IMR-90 (cell line): ENCODE results near the gene TENM3. TPM values are rescaled to one million over a fixed set of nuclear protein-coding genes. Genes with fewer than 3 reads are reported as not detected.

Experiments used
- ATAC-seq: fragments of 200-7000 bp; cut with Tn5 transposase; 2 replicates; pipeline ENCODE4 v1.9.1; 2020; ENCODE audit warnings: low read depth, mild to moderate bottlenecking, moderate library complexity
- BruUV-seq: library from RNA; stranded (reverse); fragments of 400-500 nt; replicated peaks from 2 replicates; lab custom pipeline; 2021; lab: Mats Ljungman, UMichigan
- CTCF ChIA-PET: fragments of 300-600 bp; formaldehyde crosslinking; extraction: SDS; loops from one replicate; lab custom pipeline; 2021; ENCODE audit warnings: antibody characterized with exemption; lab: Yijun Ruan, JAX
- POLR2A ChIA-PET: fragments of 300-600 bp; sonication (Branson Sonifier 250); formaldehyde crosslinking; loops from one replicate; lab custom pipeline; 2022; ENCODE audit warnings: antibody characterized with exemption; ENCODE audit not compliant: unreplicated experiment; lab: Charles Lee
- DNase-seq: peaks from one replicate; pipeline ENCODE4 v3.0.0; 2013
- H2AFZ ChIP-seq: replicated peaks from 2 replicates; pipeline ENCODE3; 2013; ENCODE audit warnings: low read length, mild to moderate bottlenecking; ENCODE audit not compliant: poor library complexity
- H2AK5ac ChIP-seq: 2 replicates; pipeline ENCODE4 v1.6.1; 2013; ENCODE audit warnings: low read depth, low read length, inconsistent platforms
- H2AK9ac ChIP-seq: replicated peaks from 2 replicates; pipeline ENCODE3; 2013; ENCODE audit warnings: mild to moderate bottlenecking, low read depth, low read length, moderate library complexity; ENCODE audit not compliant: poor library complexity
- H2BK120ac ChIP-seq: 2 replicates; pipeline ENCODE4 v1.6.1; 2013; ENCODE audit warnings: low read depth, low read length, inconsistent platforms
- H2BK15ac ChIP-seq: 3 replicates; pipeline ENCODE4 v1.6.1; 2013; ENCODE audit warnings: low read depth, low read length, inconsistent platforms
- H2BK20ac ChIP-seq: 2 replicates; pipeline ENCODE4 v1.6.1; 2013; ENCODE audit warnings: low read depth, mild to moderate bottlenecking, inconsistent platforms, low read length, moderate library complexity
- H2BK5ac ChIP-seq: 2 replicates; pipeline ENCODE4 v1.6.1; 2013; ENCODE audit warnings: mild to moderate bottlenecking, low read depth, low read length, inconsistent platforms; ENCODE audit not compliant: poor library complexity, severe bottlenecking
- H3K14ac ChIP-seq: replicated peaks from 2 replicates; pipeline ENCODE4 v1.6.1; 2013; ENCODE audit warnings: low read depth, low read length, inconsistent platforms
- H3K18ac ChIP-seq: 2 replicates; pipeline ENCODE4 v1.6.1; 2013; ENCODE audit warnings: low read depth, low read length, control low read depth
- H3K23ac ChIP-seq: 2 replicates; pipeline ENCODE4 v1.6.1; 2013; ENCODE audit warnings: low read depth, low read length, inconsistent platforms
- H3K27ac ChIP-seq: 2 replicates; pipeline ENCODE4 v1.5.1; 2013; ENCODE audit warnings: mild to moderate bottlenecking, control low read depth, low read length; ENCODE audit not compliant: insufficient read depth
- H3K27me3 ChIP-seq: 2 replicates; pipeline ENCODE4 v1.6.1; 2013; ENCODE audit warnings: low read length; ENCODE audit not compliant: control insufficient read depth, insufficient read depth
- H3K36me3 ChIP-seq: 2 replicates; pipeline ENCODE4 v1.6.1; 2013; ENCODE audit warnings: low read length, mixed read lengths; ENCODE audit not compliant: control insufficient read depth, insufficient read depth
- H3K4ac ChIP-seq: 2 replicates; pipeline ENCODE4 v1.6.1; 2013; ENCODE audit warnings: low read depth, low read length, inconsistent platforms
- H3K4me1 ChIP-seq: 2 replicates; pipeline ENCODE4 v1.6.1; 2013; ENCODE audit warnings: low read length, mixed read lengths; ENCODE audit not compliant: control insufficient read depth, insufficient read depth
- H3K4me2 ChIP-seq: 2 replicates; pipeline ENCODE4 v1.6.1; 2013; ENCODE audit warnings: low read depth, mild to moderate bottlenecking, control low read depth, low read length, moderate library complexity
- H3K4me3 ChIP-seq: 2 replicates; pipeline ENCODE4 v1.5.1; 2013; ENCODE audit warnings: low read depth, mild to moderate bottlenecking, control low read depth, low read length, moderate library complexity; ENCODE audit not compliant: insufficient read depth
- H3K56ac ChIP-seq: 2 replicates; pipeline ENCODE4 v1.6.1; 2013; ENCODE audit warnings: low read length, inconsistent platforms; ENCODE audit not compliant: insufficient read depth; ENCODE audit errors: extremely low read depth
- H3K79me1 ChIP-seq, 2 experiments: 2 replicates each; pipeline ENCODE4 v1.6.1; 2013; ENCODE audit warnings: low read length in 2 of 2, inconsistent platforms in 1 of 2, low read depth in 1 of 2
- H3K9ac ChIP-seq: 2 replicates; pipeline ENCODE4 v1.6.1; 2013; ENCODE audit warnings: low read depth, low read length, control low read depth
- H3K9me1 ChIP-seq: 2 replicates; pipeline ENCODE4 v1.6.1; 2013; ENCODE audit warnings: low read length, inconsistent platforms; ENCODE audit not compliant: insufficient read depth
- H3K9me3 ChIP-seq: 2 replicates; pipeline ENCODE4 v1.6.1; 2013; ENCODE audit warnings: low read length; ENCODE audit not compliant: control insufficient read depth, insufficient read depth
- H4K20me1 ChIP-seq: 2 replicates; pipeline ENCODE4 v1.6.1; 2013; ENCODE audit warnings: low read length, inconsistent platforms; ENCODE audit not compliant: insufficient read depth
- H4K5ac ChIP-seq: 2 replicates; pipeline ENCODE4 v1.6.1; 2013; ENCODE audit warnings: mild to moderate bottlenecking, low read depth, low read length, control low read depth
- H4K8ac ChIP-seq, 2 experiments: 2 replicates each; pipeline ENCODE4 v1.6.1; 2013; ENCODE audit warnings: low read depth in 2 of 2, low read length in 2 of 2, control low read depth in 1 of 2, inconsistent platforms in 1 of 2
- H4K91ac ChIP-seq: 2 replicates; pipeline ENCODE4 v1.6.1; 2013; ENCODE audit warnings: low read depth, low read length, inconsistent platforms; ENCODE audit not compliant: insufficient read depth
- CEBPB ChIP-seq: IDR thresholded peaks from 2 replicates; pipeline ENCODE4 v1.6.1; 2012; ENCODE audit warnings: low read depth, low read length, improper control_type of control experiment
- FOS ChIP-seq: fragments of 150-350 bp; IDR thresholded peaks from 2 replicates; pipeline ENCODE4 v1.6.1; 2016; ENCODE audit warnings: low read depth, low read length
- POLR2A ChIP-seq: IDR thresholded peaks from 2 replicates; pipeline ENCODE4 v1.6.1; 2012; ENCODE audit warnings: mild to moderate bottlenecking, low read depth, low read length
- SMC3 ChIP-seq: fragments of 150-350 bp; IDR thresholded peaks from 2 replicates; pipeline ENCODE4 v1.6.1; 2016; ENCODE audit warnings: low read depth, mild to moderate bottlenecking, antibody characterized with exemption, low read length, moderate library complexity
- WGBS, 2 experiments: methylation state at CpG; one replicate each; pipeline versions ENCODE4 v1.1.5 to v1.1.7; 2013; ENCODE audit warnings: missing lambda C conversion rate in 2 of 2; ENCODE audit not compliant: insufficient read length in 1 of 2; ENCODE audit errors: extremely low coverage in 2 of 2; 5-methylcytosine and 5-hydroxymethylcytosine counted together
- dilution Hi-C: fragments of 300-500 bp; cut with HindIII; formaldehyde crosslinking; loops from one replicate; pipeline ENCODE4 v1.14.3; 2018; ENCODE audit warnings: low sequenced_read_pairs; ENCODE audit not compliant: unreplicated experiment
- in situ Hi-C: fragments of 300-500 bp; cut with MboI; formaldehyde crosslinking; loops from 3 replicates; pipeline ENCODE4 v1.14.3; 2019; ENCODE audit warnings: low sequenced_read_pairs, inconsistent platforms, mixed read lengths
- intact Hi-C: fragments of 100-400 bp; cut with micrococcal nuclease; formaldehyde crosslinking; loops from 2 replicates; pipeline ENCODE4 v1.10.0; 2022
- polyA plus RNA-seq, 3 experiments: library from polyadenylated mRNA; depleted of rRNA; stranded (reverse); fragments of >200 nt; gene quantifications; 2 replicates each; pipeline ENCODE4 v1.2.3, GENCODE V29; 2012; ENCODE audit warnings: low replicate concordance in 1 of 3
- total RNA-seq: library from RNA; depleted of rRNA; stranded (reverse); fragments of >200 nt; gene quantifications from 2 replicates; pipeline ENCODE4 v1.2.3, GENCODE V29; 2012

TENM3 gene
- total and polyA plus RNA-seq, 2 of the 4 experiments (the other 2 are of a cell fraction): 29.9 to 173 TPM

GRCh38 chr4:182795446-182796238, 552.4 kb downstream of the TENM3 start (continued):
- TF ChIP-seq CEBPB: no peak

- no peak overlapping the region for H3K23ac ChIP-seq
- no peak overlapping the region for H4K8ac ChIP-seq
- ATAC-seq (no peak), DNase-seq (no peak)
- H3K9me3 ChIP-seq: peaks cover 3% of the 10 kb centered on the region; the same call in 1 of the 2 replicates
- no peak overlapping the region for H3K27ac ChIP-seq
- intact Hi-C loops (loop anchor here (10.0 kb wide), 1 partner anchor 1115 kb away; no protein-coding TSS in a partner anchor), in situ Hi-C loops (loop anchor here (10.0 to 25.0 kb wide), 3 partner anchors 335 to 1662 kb away; no protein-coding TSS in a partner anchor), dilution Hi-C loops (no loop called here)
- no peak overlapping the region for H3K4me2 ChIP-seq
- no peak overlapping the region for H4K5ac ChIP-seq
- H2AFZ ChIP-seq: no peak overlapping the region
- no peaks in the 10 kb centered on the region for H3K79me1 ChIP-seq
- H3K4me3 ChIP-seq: no peak overlapping the region
- no peaks in the 10 kb centered on the region for H4K20me1 ChIP-seq
- H3K36me3 ChIP-seq: peaks cover 11% of the 10 kb centered on the region
- no peak overlapping the region for H2AK9ac ChIP-seq
- no peak overlapping the region for H2AK5ac ChIP-seq
- H3K56ac ChIP-seq: no peak overlapping the region
- TF ChIP-seq FOS: no peak
- no peak for TF ChIP-seq POLR2A
- no peak for TF ChIP-seq CEBPB
- no peak for TF ChIP-seq SMC3
- 96% methylated on average over 73 of the region's 85 CpGs; no CpG with 5 or more reads in 1 of the 2 experiments for WGBS, 2 experiments
- H2BK5ac ChIP-seq: no peak overlapping the region
- H2BK20ac ChIP-seq: no peak overlapping the region
- no peak overlapping the region for H2BK15ac ChIP-seq
- no peaks in the 10 kb centered on the region for H3K4me1 ChIP-seq
- no peak overlapping the region for H3K4ac ChIP-seq
- no peaks in the 10 kb centered on the region for H3K27me3 ChIP-seq
- no peak overlapping the region for H4K91ac ChIP-seq
- no peak overlapping the region for H2BK120ac ChIP-seq
- BruUV-seq: no TSS peak
- POLR2A ChIA-PET: no interaction called here
- H3K9ac ChIP-seq: no peak overlapping the region
- H3K14ac ChIP-seq: no peak overlapping the region
- CTCF ChIA-PET: no interaction called here
- H3K9me1 ChIP-seq: no peaks in the 10 kb centered on the region
- H3K18ac ChIP-seq: no peak overlapping the region
Observed at GRCh38 chr4:182799515-182800215, 556.5 kb downstream of the TENM3 start.
